IPS-NIHi7 (cell line): ENCODE measurements around the gene RCBTB2.
"Not testable (repeated sequence)": the region's sequence is repeated elsewhere in the genome, so short reads cannot be mapped to it uniquely, and the experiment has no call there.

Source experiments
- DNase-seq: peaks from one replicate; pipeline ENCODE4 v3.0.0; 2012; ENCODE audit warnings: mixed read lengths; ENCODE audit errors: extremely low spot score

The RCBTB2 gene

DNA sequence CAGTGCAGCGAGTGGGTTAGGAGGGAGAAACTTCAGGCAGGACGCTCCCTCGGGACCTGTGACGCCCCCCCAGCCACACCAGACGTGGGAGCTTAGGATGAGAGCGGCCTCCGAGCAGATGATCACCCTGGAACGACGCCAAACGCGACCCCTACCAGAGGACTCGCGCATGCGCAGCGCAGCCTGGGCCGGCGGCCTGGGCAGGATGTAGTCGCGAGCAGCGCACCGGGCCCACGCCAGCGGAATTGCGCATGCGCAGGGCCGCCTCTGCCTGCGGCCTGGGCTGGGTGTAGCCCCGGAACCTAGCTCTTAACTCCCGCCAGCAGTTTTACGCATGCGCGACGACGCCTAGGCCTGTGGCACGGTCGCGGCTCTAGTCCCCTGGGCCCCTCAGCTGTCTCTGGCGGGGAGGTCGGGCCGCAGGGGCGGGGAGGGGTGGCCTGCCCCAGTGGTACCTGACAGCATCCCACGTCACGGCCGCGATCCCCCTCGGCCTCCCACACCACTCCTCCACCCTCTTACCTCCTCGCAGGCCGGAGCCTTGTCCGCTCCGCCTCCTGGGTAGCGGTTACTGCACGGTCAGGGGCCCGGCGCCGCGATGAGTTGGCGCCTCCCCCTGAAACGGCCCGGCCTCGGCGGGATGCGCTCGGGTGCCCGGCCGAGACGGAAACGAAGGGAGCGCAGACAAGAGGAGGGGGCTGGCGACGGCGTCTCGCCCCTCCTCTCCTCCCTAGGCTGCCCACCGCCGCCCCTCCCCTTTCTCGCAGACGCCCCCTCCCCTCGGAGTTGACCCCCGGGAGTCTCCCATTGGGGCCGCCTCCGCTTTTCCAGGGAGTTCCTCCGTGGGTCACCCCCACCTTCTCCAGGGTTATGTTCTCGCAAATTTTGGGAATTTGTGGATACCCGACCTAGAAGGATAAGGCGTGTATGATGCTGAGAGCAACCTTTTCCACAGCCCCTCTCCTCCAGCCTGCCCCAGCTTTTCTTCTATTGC lies at the start of gene RCBTB2:
TSS of gene RCBTB2 (minus strand) at position 575 of the 994 bp plus-strand sequence. CDS start 11,141 bp downstream, outside the sequence.
- DNase-seq = peak; percentile 100

DNA sequence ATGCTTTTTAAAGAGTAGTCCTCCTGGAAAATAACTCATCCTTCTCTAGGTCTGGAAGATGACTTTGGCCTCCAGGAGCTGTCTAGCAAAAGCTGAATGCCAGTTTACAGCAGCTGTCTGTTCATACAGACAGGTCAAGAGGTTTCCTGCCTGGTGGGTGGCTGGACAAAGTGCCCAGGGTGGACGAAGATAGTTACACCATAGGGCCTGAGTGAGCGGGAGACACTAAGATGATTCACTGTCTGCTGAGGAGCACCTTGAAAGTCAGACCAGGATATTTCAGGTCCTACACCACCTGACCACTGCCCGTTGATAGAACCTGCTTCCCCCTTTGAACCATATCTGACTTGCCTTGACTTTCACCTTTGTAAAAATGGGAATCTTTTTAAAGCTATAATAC lies 49.2 kb upstream of the RCBTB2 start:
- no peak for DNase-seq

DNA sequence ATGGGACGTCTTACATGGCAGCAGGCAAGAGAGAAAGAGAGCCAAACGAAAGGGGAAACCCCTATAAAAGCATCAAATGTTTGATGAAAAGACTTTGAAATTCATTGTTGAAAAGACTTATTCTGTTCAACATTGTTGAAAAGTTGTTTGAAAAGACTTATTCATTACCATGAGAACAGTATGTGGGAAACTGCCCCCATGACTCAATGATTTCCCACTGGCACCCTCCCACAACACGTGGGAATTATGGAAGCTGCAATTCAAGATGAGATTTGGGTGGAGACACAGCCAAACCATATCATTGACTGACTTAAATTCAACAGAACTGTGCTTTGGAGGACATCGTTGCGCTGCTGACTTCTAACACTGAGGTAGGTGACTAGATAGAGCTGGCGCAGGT lies 48.0 kb upstream of the RCBTB2 start:
- DNase-seq = no peak

DNA sequence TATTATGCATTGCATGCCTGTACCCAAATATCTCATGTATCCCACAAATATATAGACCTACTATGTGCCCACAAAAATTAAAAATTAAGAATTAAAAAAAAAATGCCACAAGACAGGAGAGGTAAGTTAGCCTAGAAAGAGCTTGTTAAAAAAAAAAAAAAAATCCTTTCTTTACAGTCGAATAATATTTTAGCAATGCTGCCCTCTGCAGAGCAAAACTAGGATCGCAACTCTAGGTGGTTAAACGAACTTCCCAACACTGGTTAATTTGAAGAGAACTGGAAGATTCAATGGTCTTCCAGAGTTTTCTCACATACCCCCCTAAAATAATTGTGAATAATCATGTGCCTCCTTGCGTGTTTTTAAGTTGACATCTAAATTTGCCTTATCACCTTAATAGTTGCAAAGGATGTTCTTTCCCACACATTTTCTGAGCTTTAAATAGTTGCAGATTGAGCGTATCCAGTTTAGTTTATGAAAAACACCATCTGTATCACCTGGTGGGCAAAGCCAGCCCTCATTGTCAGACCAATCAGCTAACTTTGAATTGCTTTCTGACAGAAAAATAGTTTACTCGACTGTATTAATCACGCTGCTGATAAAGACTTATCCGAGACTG lies 47.4 kb upstream of the RCBTB2 start:
- DNase-seq = peak; percentile 55

DNA sequence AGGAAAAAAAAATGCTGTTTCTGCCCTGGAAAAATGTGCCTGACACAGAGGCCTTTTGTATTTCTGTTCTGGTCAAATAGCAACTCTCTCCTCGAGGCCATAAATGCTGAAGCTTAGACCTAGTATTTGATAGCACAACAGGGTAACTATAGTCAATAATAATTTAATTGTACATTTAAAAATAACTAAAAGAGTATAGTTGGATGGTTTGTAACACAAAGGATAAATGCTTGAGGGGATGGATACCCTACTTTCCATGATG lies 47.0 kb upstream of the RCBTB2 start:
- DNase-seq = not testable (repeated sequence)

DNA sequence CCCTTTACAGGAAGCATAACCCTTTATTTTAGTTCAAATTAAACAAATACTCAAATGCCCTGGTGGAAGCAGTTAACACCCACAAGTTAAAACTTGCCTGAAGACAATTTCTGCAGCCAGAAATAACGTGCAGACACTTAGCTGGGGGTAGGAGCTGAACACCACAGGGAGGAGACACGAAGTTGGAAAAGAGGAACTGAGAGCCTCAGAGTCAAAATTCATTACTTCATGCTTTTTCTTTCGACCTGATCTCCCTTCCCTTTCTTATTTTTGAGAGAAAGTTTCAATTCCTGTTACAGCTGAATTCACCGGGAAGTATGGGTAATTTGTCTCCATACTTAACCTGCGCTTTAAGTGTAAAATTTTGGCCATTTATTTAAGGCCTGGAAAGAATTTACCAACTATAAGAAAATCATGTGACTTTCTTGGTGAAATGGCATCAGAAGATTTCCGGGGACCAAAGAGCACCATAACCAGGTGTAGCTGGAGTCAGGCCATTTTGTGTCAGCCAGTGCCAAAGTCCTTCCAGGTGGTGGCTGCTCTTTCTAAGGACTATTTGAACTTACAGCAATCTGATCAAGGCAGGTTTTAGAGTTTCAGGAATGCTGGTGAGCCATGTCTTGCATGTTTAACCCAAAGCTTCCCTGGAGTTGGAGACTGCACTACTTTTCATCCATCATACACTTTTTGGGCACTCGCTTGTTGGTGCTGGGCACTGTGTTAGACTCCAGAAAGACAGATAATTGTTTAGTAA lies 46.5 kb upstream of the RCBTB2 start:
- no peak for DNase-seq

DNA sequence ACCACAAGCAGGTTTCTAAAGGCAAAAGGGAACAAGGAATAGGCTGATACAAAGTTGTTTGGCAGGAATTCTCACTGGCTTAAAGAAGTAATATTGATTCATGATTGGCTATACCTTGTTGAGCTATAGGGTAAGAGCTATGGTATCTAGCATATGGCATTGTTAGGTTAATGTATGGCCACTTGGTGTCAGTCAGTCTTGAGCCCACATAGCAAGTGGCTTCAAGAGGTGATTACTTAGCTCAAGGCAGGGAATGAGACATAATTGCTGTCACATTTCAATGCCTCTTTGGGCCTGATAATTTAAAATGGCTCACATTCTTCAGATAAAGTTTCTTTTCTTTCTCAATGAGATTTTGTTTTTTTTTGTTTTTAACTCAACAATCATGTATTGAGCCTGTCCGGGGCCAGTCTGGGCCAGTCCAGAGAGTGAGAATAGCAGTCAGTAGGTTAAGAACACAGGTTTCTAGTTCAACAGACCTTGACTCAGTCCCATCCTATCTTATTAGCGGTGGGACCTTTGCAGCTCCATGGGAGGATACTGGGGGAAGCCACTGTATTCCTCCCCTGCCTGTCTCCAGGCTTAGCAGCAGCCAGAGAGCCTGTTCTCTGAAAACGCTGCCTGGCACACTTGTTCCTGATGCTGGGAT lies 45.8 kb upstream of the RCBTB2 start:
- no peak for DNase-seq

DNA sequence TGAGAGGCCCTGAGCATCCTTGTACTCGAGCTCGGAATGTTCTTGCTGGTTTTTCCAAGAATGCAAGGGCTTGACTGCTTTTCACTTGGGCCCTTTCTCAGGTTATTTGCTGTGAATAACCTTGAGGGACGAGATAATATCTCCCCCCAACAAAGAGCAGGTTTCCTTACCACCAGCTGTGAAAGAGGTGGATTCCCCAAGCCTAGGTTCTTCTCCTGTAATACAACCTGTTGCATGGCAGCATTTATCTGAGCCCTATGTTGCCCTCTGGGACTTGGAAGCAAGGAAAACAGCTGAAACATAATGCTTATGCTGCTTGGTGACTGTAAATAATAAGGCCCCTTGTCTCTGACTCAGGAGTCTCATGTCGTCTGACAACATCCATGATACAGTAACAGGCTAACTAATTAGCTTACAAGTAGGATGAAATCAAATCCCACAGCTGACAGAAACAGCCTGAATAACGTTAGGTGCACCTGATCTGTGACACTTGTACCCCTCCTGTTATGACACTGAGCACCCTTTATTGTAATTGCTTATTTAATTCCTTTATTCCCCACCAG lies 43.6 kb upstream of the RCBTB2 start:
- no peak for DNase-seq

DNA sequence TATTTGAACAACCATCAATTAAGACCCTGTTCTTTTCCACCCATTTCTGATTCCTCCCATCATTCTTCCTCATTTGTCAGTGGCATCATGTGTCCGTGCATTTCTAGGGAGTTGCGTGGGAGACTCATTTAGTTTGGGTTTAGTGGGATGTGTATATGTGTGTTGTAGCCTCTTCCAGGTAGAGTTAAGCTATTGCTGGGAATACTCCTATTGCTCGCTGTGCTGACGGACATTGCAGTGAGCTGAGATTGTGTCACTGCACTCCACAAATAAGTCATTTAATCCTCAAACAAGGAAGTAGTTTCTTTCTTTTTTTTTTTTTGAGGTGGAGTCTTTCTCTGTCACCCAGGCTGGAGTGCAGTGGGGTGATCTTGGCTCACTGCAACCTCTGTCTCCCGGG lies 42.2 kb upstream of the RCBTB2 start:
- no peak for DNase-seq

DNA sequence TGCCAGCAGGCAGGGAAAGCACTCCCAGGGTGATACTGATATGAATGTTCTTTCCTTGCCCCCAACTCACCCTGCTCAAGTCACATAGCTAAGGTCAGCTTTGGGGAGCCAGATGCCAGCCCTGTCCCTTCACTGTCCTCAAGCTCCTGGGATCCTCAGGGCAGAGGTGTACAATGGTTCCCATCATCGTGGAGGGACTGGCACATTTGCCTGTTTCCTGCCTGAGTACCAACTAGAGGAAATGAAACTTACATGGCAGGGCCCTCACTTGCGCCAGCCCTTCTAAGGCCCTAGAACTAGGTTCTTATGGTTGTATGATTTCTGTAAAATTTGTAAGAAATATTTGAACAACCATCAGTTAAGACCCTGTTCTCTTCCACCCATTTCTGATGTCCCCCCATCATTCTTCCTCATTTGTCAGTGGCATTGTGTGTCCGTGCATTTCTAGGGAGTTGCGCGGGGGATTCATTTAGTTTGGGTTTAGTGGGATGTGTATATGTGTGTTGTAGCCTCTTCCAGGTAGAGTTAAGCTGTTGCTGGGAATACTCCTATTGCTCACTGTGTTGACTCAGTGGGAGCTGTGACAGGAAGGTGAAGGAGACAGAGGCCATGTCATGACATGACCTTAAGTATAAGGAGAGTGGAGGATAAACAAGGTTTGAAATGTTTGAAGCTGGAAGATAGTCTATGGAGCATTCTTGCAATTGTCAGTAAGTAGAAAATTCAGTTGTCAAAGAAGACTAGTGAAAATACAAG lies 41.3 kb upstream of the RCBTB2 start:
- no peak for DNase-seq

DNA sequence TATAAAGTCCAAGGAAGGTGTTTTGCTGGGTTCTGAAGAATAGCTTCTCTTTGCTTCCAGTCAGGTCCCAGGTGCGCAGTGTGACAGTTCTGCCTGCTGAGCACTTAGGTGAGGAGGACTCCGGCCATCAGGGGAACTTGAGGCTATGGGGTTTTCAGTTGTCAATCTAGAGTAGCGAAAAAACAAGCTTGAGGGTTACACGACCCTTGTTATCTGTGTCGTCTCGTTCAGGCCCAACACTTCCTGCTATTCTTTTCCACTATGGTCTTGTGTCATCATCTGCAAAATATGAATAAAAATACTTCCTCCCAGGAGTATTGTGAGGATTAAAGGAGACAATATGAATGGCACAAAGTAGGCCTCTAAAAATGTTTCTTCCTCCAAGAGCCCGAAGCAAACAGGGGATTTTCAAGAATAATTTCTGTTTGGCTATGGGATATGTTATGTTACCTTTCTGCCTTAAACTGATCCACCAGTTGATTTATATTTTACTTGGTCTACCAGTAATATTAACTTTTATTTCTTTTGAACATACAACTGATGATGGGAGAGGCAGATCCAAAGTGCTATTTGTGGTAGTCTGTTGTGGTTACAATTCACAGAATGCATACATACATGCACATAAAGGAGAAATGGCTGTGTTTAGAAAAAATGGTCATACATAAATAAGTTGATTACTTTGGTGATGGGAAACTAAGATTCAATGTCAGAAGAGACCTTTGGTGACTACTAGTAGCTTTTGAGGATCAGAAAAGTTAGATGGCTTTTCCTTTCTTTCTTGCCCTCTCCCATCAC lies 40.5 kb upstream of the RCBTB2 start:
- no peak for DNase-seq

DNA sequence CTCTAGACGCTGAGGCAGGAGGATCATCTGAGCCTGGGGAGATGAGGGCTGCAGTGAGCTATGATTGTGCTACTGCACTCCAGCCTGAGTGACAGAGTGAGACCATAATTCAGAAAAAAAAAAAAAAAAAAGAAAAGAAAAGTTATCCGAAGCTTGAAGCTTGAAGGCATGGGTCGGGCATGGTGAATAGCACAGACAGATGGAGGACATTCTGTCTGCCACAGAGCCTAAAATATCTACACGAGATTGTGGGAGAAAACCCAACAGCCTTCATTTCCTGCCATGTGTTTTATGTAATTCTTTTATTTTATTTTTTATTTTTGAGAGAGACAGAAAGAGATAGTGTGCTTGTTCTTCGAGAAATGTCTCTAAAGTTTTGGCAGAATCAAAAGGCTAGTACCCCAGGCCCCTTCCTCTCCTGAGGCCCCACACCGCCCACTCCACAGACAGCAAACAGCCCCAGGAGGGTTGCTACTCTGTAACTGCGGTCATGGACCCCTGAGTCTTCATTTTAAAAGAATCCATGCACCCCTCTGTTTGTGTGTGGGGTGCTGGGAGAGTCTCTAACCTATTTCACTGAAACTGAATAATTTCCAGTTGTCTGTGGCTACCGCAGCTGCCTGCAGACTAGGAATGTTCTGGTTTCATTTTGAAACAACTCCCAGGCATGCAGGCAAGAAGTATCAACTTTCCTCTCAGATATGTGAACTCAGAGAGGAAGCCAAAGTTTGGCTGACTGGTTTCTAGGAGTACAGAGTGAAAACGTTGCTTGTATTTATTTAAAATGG lies 38.4 kb upstream of the RCBTB2 start:
- DNase-seq = no peak

DNA sequence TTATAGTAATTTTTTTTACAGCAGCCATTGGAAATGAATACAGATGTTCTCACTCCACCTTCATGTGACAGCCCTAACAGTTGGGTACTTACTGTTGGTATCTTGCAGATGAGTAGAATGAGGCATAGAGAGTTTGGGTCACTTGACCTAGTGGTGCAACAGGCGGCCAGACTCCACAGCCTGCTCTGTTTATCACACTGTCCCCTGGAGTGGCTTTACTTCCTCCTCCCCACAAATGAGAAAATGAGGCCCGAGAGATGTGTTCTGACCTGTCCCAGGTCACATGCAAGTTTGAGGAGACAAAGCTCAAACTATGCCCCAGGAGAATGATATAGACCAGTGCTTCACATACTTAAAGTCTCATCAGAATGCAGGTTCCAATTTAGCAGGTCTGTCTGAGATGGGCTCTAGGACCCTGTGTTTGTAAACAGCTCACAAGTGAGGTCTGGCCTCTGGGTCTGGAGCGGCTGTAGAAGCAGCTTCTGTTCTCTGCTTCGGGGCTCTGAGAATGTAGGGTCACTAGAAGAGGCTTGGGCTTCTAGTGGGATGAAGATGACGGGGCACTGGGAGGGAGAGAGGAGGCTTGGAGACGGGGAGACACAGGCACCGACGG lies 37.4 kb upstream of the RCBTB2 start:
- no peak for DNase-seq

DNA sequence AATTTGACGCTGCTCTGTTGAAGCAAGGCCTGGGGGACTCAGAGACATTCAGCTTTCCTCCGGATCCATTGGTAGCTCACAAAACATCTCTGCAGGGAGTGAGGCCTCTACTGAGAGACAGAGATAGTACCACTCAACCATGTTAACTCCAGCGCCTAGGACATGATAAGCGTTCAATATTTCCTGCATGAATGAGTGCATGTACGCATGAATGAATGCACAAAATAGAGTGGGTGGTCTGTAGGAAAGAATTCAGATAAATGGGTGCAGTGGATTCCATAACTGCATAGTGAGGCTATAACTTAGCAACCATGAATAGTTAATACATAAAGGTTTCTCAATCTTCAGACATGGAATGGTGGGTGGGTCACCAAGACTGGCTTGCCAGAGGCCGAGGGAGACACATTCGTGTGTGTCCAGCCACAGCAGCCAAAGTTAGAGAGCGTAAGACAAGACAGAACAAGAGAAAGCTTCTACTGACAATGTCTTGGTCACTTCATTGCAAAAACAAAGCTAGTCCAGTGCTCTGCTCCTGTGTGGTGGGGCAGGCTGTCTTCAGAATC lies 36.3 kb upstream of the RCBTB2 start:
- no peak for DNase-seq

DNA sequence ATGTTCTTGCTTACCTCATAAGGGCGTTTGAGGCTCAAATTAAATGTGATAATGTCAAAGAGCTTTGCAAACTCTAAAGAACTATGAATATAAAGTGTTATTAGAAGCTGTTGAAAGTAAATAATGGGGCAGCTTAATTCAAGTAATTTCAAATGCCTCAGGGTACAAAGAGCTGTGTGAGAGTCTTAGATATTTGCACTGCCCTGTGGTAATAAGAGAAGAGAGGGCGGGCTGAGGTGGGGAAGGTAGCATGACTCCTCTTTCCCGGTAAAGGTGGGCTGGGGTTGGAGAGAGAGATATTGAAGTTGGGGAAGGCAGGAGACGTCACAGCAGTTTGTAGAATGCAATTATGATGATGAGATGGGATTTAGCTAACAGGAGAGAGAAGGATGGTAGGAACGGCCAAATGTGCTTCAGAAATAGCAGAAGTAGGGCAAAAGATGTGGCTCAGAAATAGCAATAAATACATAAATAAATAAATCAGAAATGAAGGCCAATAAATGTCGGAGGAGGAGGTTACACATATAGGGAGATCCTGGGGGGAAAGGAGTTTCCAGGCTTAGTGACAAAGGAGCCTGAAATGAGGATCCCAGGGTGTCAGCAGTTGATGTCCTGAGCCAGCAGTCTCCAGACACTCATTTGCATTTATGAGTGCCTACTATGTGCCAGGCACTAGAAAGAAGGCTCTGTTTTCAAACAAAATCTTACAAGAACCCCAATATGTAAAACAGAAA lies 35.7 kb upstream of the RCBTB2 start:
- DNase-seq = no peak

DNA sequence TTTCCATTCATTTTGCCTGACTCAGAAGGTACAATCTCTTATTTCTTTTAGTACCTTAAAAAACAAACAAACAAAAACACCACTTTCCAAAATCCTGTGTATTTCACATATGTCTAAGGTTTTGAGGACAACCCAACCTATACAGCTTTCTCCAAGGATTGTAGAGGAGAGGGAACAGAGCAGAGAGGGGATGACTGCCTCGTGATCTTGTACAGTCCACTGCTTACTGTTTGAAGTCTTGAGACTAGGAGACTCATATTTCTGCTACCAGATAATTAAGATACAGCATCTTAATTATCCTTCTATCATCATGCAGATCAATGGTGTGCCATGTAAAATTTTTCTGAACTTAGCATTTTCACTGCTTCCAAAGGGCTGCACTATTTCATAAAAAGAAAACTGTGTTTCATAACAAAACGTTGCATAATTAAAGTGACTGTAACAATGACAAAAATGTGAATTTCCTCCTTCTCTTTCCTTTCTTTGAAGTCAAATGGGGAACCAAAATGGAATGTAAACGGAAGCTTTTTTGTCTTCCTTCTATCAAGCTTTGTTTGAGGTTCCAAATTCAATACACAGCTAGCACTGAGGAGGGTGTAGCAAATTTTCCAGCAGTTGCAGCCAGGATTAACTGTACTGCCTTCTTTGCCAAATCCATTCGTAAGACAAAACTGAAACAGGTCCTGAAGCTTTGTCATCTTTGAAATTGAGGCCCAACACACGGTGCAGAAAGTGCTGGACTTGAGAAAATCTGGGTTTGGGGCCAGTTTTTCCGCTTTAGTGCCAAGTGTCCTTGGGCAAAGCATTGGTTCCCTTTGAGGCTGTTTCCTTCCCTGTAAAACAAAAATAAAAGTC lies 34.9 kb upstream of the RCBTB2 start:
- no peak for DNase-seq

DNA sequence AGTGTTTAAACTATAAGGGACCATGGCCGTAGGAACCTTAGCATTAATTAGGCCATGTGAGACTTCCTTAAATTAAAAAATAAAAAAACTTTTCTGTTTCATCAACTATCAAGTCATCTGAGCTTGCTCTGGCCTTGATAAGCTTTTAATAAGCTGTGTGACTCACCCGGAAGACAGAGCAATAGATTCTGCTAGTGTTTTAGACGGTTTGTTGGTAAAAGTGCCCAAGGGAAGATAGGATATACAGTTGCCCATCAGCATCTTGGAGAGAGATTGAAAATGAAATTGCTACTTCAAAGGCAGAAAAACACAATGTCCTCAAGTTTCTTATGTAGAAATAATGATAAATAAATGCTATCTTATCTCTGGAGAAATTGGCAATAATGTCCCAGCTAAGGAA lies 31.2 kb upstream of the RCBTB2 start:
- DNase-seq = no peak
